Lower lobe of right lung (tissue), 2 donors: ENCODE results near the gene AUTS2. TPM values are rescaled to one million over a fixed set of nuclear protein-coding genes. Genes with fewer than 3 reads are reported as not detected.

ENCODE experiments used
- ATAC-seq, 2 donors: fragments of 200-7000 bp; cut with Tn5 transposase; one replicate each; pipeline ENCODE4 v1.9.1; 2020 to 2022; ENCODE audit warnings: mild to moderate bottlenecking in 2 of 2, moderate library complexity in 2 of 2
- DNase-seq: peaks from one replicate; pipeline ENCODE4 v3.0.0-alpha.2; 2020
- H3K27ac ChIP-seq: fragments of 200-600 bp; one replicate; pipeline ENCODE4 v1.8.0; 2022
- H3K27me3 ChIP-seq: fragments of 200-600 bp; one replicate; pipeline ENCODE4 v1.8.0; 2022; ENCODE audit warnings: low read depth
- H3K36me3 ChIP-seq: fragments of 200-600 bp; one replicate; pipeline ENCODE4 v1.8.0; 2022; ENCODE audit warnings: mild to moderate bottlenecking
- H3K4me1 ChIP-seq: fragments of 200-600 bp; one replicate; pipeline ENCODE4 v1.8.0; 2022
- H3K4me3 ChIP-seq: fragments of 200-600 bp; one replicate; pipeline ENCODE4 v1.8.0; 2022; ENCODE audit warnings: mild to moderate bottlenecking
- H3K9me3 ChIP-seq: fragments of 200-600 bp; one replicate; pipeline ENCODE4 v1.8.0; 2022
- intact Hi-C: fragments of 100-400 bp; cut with DNase I; formaldehyde crosslinking; loops from one replicate; pipeline ENCODE4 v1.11.0; 2022
- total RNA-seq: library from RNA; stranded (reverse); fragmentation: NEBNext Ultra II Directional; extraction: Animal tissue kit (Norgen Biotek cat#: 25700); gene quantifications from one replicate; pipeline ENCODE4 v1.2.1, GENCODE V29; 2021
- TF ChIP-seq, protein P1 (sequence below): fragments of 200-600 bp; IDR thresholded peaks from one replicate; pipeline ENCODE4 v1.8.0; 2022; ENCODE audit warnings: antibody characterized with exemption, mild to moderate bottlenecking
- donor health status: DM: no; HTN: yes; CAD: no; lungs with severe emphysema.

AUTS2 gene
- total RNA-seq, 1 donor from 2014 or later: 45.7 TPM

DNA sequence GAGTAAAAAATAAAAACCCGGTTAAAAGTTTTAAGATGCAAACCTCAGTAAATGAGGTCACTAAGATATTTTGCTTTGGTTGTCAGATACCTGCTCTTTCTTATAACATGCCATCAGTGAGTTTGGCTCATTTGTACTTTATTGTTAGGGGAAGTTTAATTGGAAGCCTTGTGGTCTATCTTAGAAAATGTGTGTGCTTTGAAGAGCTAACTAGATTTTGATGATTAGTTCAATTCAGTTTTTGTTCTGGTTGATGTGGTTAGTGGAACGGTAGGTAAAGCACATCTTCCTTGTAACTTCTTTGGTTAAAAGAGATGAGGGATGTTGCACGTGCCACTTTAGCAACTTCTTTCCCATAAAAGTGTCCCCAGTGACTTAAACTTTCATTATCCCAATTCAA, 1180.3 kb downstream of the AUTS2 start:
- peaks cover 74% of the 10 kb centered on the region for H3K36me3 ChIP-seq
- no peak overlapping the region for H3K4me3 ChIP-seq
- TF ChIP-seq, protein P1, sequence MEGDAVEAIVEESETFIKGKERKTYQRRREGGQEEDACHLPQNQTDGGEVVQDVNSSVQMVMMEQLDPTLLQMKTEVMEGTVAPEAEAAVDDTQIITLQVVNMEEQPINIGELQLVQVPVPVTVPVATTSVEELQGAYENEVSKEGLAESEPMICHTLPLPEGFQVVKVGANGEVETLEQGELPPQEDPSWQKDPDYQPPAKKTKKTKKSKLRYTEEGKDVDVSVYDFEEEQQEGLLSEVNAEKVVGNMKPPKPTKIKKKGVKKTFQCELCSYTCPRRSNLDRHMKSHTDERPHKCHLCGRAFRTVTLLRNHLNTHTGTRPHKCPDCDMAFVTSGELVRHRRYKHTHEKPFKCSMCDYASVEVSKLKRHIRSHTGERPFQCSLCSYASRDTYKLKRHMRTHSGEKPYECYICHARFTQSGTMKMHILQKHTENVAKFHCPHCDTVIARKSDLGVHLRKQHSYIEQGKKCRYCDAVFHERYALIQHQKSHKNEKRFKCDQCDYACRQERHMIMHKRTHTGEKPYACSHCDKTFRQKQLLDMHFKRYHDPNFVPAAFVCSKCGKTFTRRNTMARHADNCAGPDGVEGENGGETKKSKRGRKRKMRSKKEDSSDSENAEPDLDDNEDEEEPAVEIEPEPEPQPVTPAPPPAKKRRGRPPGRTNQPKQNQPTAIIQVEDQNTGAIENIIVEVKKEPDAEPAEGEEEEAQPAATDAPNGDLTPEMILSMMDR: no peak
- DNase-seq (no peak), ATAC-seq (no peak)
- intact Hi-C loops: no loop called here
- no peaks in the 10 kb centered on the region for H3K4me1 ChIP-seq
- no peaks in the 10 kb centered on the region for H3K27me3 ChIP-seq
- H3K9me3 ChIP-seq: no peaks in the 10 kb centered on the region
- H3K27ac ChIP-seq: no peak overlapping the region

DNA sequence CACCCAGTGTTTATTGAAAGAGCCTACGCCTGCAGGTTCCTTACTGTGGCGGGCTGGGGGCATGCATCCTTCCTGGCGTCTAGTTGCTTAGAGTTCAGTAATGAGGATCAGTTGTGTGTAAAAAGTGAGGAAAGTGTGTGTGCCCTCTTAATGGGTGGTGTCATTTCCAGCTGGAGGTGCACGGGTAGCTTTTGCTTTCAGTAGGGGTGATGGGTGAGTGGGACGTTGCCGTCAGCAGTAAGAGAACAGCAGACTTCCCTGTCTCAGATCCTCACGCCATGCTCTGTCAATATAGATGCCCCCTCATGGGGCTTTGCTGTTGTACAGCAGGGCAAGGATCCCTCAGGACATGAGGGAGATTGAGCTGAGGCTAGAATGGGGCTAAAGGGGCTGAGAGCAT, 1181.0 kb downstream of the AUTS2 start:
- TF ChIP-seq, protein P1: no peak
- H3K4me1 ChIP-seq: no peaks in the 10 kb centered on the region
- DNase-seq: no peak
- no peak overlapping the region for H3K27ac ChIP-seq
- intact Hi-C loops: no loop called here
- no peaks in the 10 kb centered on the region for H3K9me3 ChIP-seq
- no peak overlapping the region for H3K4me3 ChIP-seq
- no peak for ATAC-seq
- no peaks in the 10 kb centered on the region for H3K27me3 ChIP-seq
- H3K36me3 ChIP-seq: peaks cover 74% of the 10 kb centered on the region

DNA sequence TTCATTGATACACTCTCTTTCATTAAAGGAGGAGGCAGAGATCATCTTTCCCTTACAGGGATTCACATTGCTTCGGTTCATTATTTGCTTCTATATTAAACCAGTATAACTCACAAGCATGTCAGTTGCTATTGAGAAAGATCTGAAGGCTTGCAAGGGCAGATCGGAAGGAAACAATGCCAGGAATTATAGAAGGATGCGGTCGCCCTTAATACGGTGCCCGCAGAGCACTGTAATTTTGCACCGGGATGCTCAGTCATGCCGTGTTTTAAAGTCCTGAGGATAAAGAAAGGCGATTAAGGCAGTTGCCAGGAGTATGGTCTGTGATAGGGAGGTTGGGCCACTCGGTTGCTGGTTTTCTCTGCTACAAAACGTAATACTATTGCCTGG, 1183.6 kb downstream of the AUTS2 start:
- Histone ChIP-seq H3K36me3 (peaks cover 94% of the 10 kb centered on the region), H3K27me3 (no peaks in the 10 kb centered on the region), H3K4me1 (no peaks in the 10 kb centered on the region), H3K27ac (no peak overlapping the region), H3K9me3 (no peaks in the 10 kb centered on the region), H3K4me3 (no peak overlapping the region)
- TF ChIP-seq, protein P1: no peak
- intact Hi-C loops: no loop called here
- DNase-seq: no peak
- no peak for ATAC-seq

DNA sequence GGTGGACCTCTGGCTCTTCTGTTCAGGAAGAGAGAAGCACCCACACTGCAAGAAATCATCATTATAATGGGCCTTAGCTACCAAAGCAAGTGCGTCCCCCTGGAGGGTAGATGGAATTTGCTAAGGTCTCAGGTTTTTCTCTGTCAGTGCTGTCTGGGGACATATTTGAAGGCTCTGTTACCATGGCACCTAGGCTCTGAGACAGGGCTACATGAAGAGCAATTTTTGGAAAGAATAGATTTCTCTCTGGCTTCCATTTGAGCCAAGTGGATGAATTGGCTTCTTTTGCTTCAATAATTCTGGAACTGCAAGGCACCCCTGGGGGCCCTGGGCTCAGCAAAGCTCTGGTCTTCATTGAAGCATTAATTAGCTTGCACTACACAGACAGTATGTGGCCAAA, 1184.5 kb downstream of the AUTS2 start:
- Histone ChIP-seq H3K27ac (no peak overlapping the region), H3K9me3 (no peaks in the 10 kb centered on the region), H3K27me3 (no peaks in the 10 kb centered on the region), H3K4me3 (no peak overlapping the region), H3K36me3 (peaks cover 94% of the 10 kb centered on the region), H3K4me1 (no peaks in the 10 kb centered on the region)
- no peak for ATAC-seq
- intact Hi-C loops: no loop called here
- DNase-seq: no peak
- TF ChIP-seq, protein P1: no peak

DNA sequence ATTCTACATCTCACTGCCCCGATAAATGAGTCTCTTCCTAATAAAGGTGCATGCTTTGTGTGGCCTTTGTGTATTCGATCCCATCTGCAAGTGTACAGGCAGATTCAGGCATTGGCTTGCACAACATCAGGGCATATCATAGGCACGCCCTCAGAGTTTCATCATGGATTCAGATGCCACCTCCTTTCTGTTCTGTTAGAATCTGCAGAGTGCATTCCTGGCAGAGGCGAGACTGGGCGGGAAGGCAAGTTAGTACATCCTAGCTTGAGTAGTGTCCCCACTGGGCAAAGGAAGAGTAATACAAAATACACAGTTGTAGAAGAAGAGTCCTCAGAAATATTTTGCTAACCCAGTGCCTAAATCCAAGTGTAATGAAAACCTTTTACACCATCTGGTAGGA, 1187.2 kb downstream of the AUTS2 start:
- H3K9me3 ChIP-seq: no peaks in the 10 kb centered on the region
- no peak overlapping the region for H3K27ac ChIP-seq
- no peaks in the 10 kb centered on the region for H3K4me1 ChIP-seq
- H3K27me3 ChIP-seq: no peaks in the 10 kb centered on the region
- DNase-seq (no peak), ATAC-seq (no peak)
- H3K36me3 ChIP-seq: peaks cover 86% of the 10 kb centered on the region
- no peak overlapping the region for H3K4me3 ChIP-seq
- TF ChIP-seq, protein P1: no peak
- intact Hi-C loops: no loop called here

DNA sequence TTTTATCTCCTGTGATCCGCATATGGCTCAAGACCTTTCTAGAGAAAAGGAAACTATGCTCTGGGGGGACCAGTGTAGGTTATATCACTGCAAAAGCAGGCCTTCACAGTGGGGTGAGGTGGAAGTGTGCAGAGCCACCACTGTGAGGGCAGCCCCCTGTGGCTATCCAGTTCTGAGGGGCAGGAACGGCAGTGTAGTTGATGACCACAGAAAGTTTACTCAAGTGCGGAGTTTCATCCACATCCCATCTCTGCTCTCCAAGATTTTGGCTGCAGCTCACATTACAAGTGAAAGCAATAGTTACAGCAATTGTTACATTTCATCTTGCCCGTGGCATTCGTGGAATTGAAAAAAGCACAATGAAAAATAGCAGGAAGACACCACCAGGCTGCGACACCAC, 1187.8 kb downstream of the AUTS2 start:
- no peaks in the 10 kb centered on the region for H3K27me3 ChIP-seq
- no peak for ATAC-seq
- peaks cover 87% of the 10 kb centered on the region for H3K36me3 ChIP-seq

More for the DNA sequence above, 1187.8 kb downstream of the AUTS2 start:
- intact Hi-C loops: no loop called here
- no peaks in the 10 kb centered on the region for H3K4me1 ChIP-seq
- no peaks in the 10 kb centered on the region for H3K9me3 ChIP-seq
- H3K4me3 ChIP-seq: no peak overlapping the region
- no peak for DNase-seq
- TF ChIP-seq, protein P1: no peak
- no peak overlapping the region for H3K27ac ChIP-seq
